GM23338 (cell line): ENCODE data around the gene NAT8L.
A peak's percentile ranks its signal among the peaks of the same experiment; 100 is the strongest.

Source experiments
- CREB1 ChIP-seq: fragments of 250-450 bp; sonication (Bioruptor Pico); IDR thresholded peaks from 2 replicates; pipeline ENCODE4 v1.5.0; 2020; ENCODE audit warnings: low read depth, mild to moderate bottlenecking, moderate library complexity
- EZH2 ChIP-seq: fragments of 200-600 bp; sonication (generic); IDR thresholded peaks from one replicate; pipeline ENCODE4 v1.8.0; 2017; ENCODE audit warnings: antibody characterized with exemption, mild to moderate bottlenecking, low read depth; ENCODE audit not compliant: unreplicated experiment
- EZH2phosphoT487 ChIP-seq: fragments of 200-600 bp; sonication (generic); IDR thresholded peaks from one replicate; pipeline ENCODE4 v1.8.1; 2018; ENCODE audit warnings: antibody characterized with exemption; ENCODE audit not compliant: unreplicated experiment
- JUNB ChIP-seq: IDR thresholded peaks from one replicate; pipeline ENCODE4 v1.6.1; 2016; ENCODE audit warnings: antibody characterized with exemption; ENCODE audit not compliant: unreplicated experiment
- POLR2AphosphoS5 ChIP-seq: IDR thresholded peaks from 2 replicates; pipeline ENCODE4 v1.6.1; 2016; ENCODE audit warnings: antibody characterized with exemption, low read depth
- ZNF114 ChIP-seq: fragments of 250-450 bp; sonication (Bioruptor Pico); IDR thresholded peaks from 2 replicates; pipeline ENCODE4 v1.5.0; 2020; ENCODE audit warnings: mild to moderate bottlenecking, moderate library complexity
- TF ChIP-seq, protein P1 (sequence below), 2 experiments: fragments of 200-600 bp in 1 of 2; sonication (generic) in 1 of 2; conservative IDR thresholded peaks; 2 replicates each; pipeline versions ENCODE4 v1.5.1 to v1.6.1; 2016 to 2017; ENCODE audit warnings: antibody characterized with exemption in 2 of 2, low read depth in 2 of 2, mild to moderate bottlenecking in 2 of 2, moderate library complexity in 1 of 2
- TF ChIP-seq, protein P2 (sequence below): IDR thresholded peaks from one replicate; pipeline ENCODE4 v1.6.1; 2018; ENCODE audit warnings: antibody characterized with exemption; ENCODE audit not compliant: unreplicated experiment
- TF ChIP-seq, protein P3 (sequence below): fragments of 250-450 bp; sonication (Bioruptor Pico); IDR thresholded peaks from 2 replicates; pipeline ENCODE4 v1.5.0; 2020; ENCODE audit warnings: mild to moderate bottlenecking, moderate library complexity

DNA sequence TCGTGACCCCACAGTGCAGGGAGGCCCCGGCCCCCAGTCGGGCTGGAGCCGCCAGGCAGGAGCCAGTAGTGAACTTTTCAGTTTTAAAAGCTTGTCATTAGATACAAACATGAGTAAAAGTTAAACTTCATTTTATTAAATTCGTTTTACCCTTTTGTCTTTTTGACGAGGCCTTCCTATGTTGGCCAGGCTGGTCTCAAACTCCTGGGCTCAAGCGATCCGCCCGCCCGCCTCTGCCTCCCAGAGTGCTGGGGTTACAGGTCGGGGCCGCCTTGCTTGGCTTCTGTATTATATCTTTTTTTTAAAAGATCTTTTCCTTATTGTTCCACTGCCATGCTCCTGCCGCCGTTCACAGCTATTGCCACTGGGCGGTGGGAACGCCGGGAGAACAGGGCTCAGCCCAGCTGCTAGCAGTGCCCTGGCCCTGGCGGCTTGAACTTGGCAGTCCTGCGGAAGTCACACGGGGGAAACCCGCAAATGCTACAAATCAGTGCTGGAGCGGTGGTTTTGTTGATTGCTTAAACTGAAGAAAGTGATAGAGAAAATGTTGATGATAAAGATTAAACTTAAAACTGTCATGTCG, 49.4 kb upstream of the NAT8L start:
- TF ChIP-seq, protein P1, sequence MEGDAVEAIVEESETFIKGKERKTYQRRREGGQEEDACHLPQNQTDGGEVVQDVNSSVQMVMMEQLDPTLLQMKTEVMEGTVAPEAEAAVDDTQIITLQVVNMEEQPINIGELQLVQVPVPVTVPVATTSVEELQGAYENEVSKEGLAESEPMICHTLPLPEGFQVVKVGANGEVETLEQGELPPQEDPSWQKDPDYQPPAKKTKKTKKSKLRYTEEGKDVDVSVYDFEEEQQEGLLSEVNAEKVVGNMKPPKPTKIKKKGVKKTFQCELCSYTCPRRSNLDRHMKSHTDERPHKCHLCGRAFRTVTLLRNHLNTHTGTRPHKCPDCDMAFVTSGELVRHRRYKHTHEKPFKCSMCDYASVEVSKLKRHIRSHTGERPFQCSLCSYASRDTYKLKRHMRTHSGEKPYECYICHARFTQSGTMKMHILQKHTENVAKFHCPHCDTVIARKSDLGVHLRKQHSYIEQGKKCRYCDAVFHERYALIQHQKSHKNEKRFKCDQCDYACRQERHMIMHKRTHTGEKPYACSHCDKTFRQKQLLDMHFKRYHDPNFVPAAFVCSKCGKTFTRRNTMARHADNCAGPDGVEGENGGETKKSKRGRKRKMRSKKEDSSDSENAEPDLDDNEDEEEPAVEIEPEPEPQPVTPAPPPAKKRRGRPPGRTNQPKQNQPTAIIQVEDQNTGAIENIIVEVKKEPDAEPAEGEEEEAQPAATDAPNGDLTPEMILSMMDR (conservative IDR thresholded peaks at IDR 0.05; ENCODE audit: low read depth in 2 of 2), result peak; percentile 9 to 20; a peak in 1 of 4 replicates
- TF ChIP-seq CREB1 (CRISPR knock-in tag), result no peak
- no peak for TF ChIP-seq EZH2
- TF ChIP-seq ZNF114 (CRISPR knock-in tag), result no peak
- no peak for TF ChIP-seq POLR2AphosphoS5
- TF ChIP-seq EZH2phosphoT487, result no peak
- no peak for TF ChIP-seq JUNB
- TF ChIP-seq, protein P2, sequence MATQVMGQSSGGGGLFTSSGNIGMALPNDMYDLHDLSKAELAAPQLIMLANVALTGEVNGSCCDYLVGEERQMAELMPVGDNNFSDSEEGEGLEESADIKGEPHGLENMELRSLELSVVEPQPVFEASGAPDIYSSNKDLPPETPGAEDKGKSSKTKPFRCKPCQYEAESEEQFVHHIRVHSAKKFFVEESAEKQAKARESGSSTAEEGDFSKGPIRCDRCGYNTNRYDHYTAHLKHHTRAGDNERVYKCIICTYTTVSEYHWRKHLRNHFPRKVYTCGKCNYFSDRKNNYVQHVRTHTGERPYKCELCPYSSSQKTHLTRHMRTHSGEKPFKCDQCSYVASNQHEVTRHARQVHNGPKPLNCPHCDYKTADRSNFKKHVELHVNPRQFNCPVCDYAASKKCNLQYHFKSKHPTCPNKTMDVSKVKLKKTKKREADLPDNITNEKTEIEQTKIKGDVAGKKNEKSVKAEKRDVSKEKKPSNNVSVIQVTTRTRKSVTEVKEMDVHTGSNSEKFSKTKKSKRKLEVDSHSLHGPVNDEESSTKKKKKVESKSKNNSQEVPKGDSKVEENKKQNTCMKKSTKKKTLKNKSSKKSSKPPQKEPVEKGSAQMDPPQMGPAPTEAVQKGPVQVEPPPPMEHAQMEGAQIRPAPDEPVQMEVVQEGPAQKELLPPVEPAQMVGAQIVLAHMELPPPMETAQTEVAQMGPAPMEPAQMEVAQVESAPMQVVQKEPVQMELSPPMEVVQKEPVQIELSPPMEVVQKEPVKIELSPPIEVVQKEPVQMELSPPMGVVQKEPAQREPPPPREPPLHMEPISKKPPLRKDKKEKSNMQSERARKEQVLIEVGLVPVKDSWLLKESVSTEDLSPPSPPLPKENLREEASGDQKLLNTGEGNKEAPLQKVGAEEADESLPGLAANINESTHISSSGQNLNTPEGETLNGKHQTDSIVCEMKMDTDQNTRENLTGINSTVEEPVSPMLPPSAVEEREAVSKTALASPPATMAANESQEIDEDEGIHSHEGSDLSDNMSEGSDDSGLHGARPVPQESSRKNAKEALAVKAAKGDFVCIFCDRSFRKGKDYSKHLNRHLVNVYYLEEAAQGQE, result no peak
- TF ChIP-seq, protein P3, sequence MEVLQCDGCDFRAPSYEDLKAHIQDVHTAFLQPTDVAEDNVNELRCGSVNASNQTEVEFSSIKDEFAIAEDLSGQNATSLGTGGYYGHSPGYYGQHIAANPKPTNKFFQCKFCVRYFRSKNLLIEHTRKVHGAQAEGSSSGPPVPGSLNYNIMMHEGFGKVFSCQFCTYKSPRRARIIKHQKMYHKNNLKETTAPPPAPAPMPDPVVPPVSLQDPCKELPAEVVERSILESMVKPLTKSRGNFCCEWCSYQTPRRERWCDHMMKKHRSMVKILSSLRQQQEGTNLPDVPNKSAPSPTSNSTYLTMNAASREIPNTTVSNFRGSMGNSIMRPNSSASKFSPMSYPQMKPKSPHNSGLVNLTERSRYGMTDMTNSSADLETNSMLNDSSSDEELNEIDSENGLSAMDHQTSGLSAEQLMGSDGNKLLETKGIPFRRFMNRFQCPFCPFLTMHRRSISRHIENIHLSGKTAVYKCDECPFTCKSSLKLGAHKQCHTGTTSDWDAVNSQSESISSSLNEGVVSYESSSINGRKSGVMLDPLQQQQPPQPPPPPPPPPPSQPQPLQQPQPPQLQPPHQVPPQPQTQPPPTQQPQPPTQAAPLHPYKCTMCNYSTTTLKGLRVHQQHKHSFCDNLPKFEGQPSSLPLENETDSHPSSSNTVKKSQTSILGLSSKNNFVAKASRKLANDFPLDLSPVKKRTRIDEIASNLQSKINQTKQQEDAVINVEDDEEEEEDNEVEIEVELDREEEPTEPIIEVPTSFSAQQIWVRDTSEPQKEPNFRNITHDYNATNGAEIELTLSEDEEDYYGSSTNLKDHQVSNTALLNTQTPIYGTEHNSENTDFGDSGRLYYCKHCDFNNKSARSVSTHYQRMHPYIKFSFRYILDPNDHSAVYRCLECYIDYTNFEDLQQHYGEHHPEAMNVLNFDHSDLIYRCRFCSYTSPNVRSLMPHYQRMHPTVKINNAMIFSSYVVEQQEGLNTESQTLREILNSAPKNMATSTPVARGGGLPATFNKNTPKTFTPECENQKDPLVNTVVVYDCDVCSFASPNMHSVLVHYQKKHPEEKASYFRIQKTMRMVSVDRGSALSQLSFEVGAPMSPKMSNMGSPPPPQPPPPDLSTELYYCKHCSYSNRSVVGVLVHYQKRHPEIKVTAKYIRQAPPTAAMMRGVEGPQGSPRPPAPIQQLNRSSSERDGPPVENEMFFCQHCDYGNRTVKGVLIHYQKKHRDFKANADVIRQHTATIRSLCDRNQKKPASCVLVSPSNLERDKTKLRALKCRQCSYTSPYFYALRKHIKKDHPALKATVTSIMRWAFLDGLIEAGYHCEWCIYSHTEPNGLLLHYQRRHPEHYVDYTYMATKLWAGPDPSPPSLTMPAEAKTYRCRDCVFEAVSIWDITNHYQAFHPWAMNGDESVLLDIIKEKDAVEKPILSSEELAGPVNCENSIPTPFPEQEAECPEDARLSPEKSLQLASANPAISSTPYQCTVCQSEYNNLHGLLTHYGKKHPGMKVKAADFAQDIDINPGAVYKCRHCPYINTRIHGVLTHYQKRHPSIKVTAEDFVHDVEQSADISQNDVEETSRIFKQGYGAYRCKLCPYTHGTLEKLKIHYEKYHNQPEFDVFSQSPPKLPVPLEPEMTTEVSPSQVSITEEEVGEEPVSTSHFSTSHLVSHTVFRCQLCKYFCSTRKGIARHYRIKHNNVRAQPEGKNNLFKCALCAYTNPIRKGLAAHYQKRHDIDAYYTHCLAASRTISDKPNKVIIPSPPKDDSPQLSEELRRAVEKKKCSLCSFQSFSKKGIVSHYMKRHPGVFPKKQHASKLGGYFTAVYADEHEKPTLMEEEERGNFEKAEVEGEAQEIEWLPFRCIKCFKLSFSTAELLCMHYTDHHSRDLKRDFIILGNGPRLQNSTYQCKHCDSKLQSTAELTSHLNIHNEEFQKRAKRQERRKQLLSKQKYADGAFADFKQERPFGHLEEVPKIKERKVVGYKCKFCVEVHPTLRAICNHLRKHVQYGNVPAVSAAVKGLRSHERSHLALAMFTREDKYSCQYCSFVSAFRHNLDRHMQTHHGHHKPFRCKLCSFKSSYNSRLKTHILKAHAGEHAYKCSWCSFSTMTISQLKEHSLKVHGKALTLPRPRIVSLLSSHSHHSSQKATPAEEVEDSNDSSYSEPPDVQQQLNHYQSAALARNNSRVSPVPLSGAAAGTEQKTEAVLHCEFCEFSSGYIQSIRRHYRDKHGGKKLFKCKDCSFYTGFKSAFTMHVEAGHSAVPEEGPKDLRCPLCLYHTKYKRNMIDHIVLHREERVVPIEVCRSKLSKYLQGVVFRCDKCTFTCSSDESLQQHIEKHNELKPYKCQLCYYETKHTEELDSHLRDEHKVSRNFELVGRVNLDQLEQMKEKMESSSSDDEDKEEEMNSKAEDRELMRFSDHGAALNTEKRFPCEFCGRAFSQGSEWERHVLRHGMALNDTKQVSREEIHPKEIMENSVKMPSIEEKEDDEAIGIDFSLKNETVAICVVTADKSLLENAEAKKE, result no peak
